Epithelial cell of esophagus (primary cell): ENCODE results near the gene COX8C.
A peak's percentile ranks its signal among the peaks of the same experiment; 100 is the strongest.

Source experiments
- DNase-seq: peaks from one replicate; pipeline ENCODE4 v3.0.0; 2010; ENCODE audit warnings: low read depth
- H3K4me3 ChIP-seq: 2 replicates; pipeline ENCODE4 v1.5.1; 2011; ENCODE audit warnings: mild to moderate bottlenecking, low read length, control low read depth
- CTCF ChIP-seq: IDR thresholded peaks from 2 replicates; pipeline ENCODE4 v1.5.1; 2011; ENCODE audit warnings: low read depth, mild to moderate bottlenecking, low read length, control low read depth, inconsistent platforms; ENCODE audit not compliant: insufficient read depth; ENCODE audit errors: missing control alignments

The COX8C gene

GRCh38 chr14:93304771-93305170, 42.2 kb upstream of the COX8C start:
- DNase-seq: peak; percentile 53
- TF ChIP-seq CTCF: no peak
- H3K4me3 ChIP-seq: no peak overlapping the region

GRCh38 chr14:93305725-93306418, 41.1 kb upstream of the COX8C start:
- TF ChIP-seq CTCF: no peak
- H3K4me3 ChIP-seq: no peak overlapping the region
- peak; percentile 27 for DNase-seq

GRCh38 chr14:93306812-93307211, 40.2 kb upstream of the COX8C start:
- H3K4me3 ChIP-seq: no peak overlapping the region
- no peak for DNase-seq
- no peak for TF ChIP-seq CTCF

- no peak overlapping the region for H3K4me3 ChIP-seq
- no peak for DNase-seq
- TF ChIP-seq CTCF: no peak
Observed at GRCh38 chr14:93308686-93309345, 38.2 kb upstream of the COX8C start.

GRCh38 chr14:93309427-93309966, 37.5 kb upstream of the COX8C start:
- DNase-seq: no peak
- TF ChIP-seq CTCF: no peak

GRCh38 chr14:93311082-93311481, 35.9 kb upstream of the COX8C start:
- no peak for TF ChIP-seq CTCF
- DNase-seq: no peak
- no peak overlapping the region for H3K4me3 ChIP-seq

More at GRCh38 chr14:93309427-93309966, 37.5 kb upstream of the COX8C start:
- no peak overlapping the region for H3K4me3 ChIP-seq
